ENCODE data around the gene SLC8B1.
"Not testable (repeated sequence)": the region's sequence is repeated elsewhere in the genome, so short reads cannot be mapped to it uniquely, and the experiment has no call there.

SLC8B1 gene

GRCh38 chr12:113358381-113359132 is 23.6 kb upstream of the SLC8B1 start, which contains the start of gene PLBD2:
PLBD2 (plus strand) TSS chr12:113358587; CDS start chr12:113358601, 14 bp downstream.
- DNase-seq (ENCODE audit: low read depth in 2 of 2) = peak; percentile 90 to 93

DNA sequence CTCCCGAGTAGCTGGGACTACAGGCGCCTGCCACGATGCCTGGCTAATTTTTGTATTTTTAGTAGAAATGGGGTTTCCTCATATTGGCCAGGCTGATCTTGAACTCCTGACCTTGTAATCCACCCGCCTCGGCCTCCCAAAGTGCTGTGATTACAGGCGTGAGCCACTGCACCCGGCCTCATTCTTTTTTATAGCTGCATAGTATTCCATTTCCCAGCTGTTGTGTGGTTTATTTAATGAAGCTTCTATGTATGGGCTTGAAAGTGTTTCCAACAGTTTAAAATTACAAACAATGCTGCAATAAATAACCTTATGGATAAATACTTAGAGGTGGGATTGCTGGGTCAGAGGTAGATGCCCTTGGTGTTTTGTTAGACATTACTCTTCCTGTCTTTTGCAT is 19.3 kb upstream of the SLC8B1 start:
- not testable (repeated sequence) for DNase-seq (ENCODE audit: low read depth in 2 of 2)

- DNase-seq (ENCODE audit: low read depth in 2 of 2) = no peak
Measured at GRCh38 chr12:113351089-113351488, 16.2 kb upstream of the SLC8B1 start.

GRCh38 chr12:113348849-113349536 is 14.1 kb upstream of the SLC8B1 start:
- DNase-seq (ENCODE audit: low read depth in 2 of 2) = no peak

GRCh38 chr12:113347892-113348291 is 13.0 kb upstream of the SLC8B1 start:
- DNase-seq (ENCODE audit: low read depth in 2 of 2) = no peak

DNA sequence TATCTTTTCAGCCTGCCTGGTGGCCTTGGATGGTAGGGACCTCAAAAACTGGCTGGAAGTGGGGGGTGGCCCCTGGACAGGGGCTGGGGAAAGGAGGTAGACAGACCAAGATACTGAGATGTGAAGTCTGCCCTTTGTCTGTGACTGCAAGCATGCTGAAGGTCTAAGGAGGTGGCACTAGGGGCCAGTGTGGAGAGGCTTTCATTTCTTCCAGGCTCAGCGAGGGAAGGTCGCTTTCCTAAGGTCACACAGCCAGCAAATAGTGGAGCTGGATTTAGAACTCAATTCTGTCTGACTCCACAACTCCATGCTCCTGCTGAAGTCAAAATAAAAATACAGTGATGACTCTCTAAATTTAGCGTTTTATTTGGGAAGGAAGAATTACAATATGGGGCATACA is 12.2 kb upstream of the SLC8B1 start:
- no peak for DNase-seq (ENCODE audit: low read depth in 2 of 2)

DNA sequence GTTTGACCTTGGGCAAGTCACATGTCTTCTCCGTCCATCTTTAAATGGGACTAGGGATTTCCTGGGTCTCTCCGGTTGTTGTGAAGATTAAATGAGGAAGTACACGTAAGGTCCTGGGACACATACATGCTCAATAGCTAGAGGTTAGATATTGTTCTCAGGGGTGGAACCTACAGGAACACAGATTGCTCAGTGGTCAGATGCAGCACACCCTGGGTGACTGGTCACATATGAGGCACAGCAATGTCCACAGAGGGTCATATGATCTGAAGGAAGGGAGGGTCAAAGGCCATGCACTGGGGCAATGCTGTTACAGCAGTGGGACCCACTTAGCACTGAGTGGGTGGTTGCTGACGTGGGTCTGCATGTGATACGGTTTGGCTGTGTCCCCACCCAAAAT is 11.4 kb upstream of the SLC8B1 start:
- no peak for DNase-seq (ENCODE audit: low read depth in 2 of 2)

GRCh38 chr12:113345318-113345717 is 10.4 kb upstream of the SLC8B1 start:
- no peak for DNase-seq (ENCODE audit: low read depth in 2 of 2)

DNA sequence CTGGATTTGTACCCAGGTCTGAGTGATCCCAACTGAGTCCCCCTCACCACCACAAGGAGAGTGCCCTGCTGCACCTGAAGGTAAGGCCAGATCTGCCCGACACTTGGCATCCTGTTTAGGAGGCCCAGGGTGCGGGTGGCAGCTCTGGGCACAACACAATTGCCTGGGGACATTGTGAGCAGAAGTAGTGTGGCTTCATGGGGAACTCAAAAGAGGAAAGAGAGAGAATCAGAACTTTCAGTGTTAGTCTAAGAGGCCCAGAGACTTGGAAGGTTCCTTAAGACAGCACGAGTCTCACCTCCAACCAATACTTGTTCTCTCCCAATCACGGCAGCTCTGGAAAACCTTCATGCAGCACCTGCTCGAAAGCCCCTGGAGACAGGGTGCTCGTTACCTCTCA is 6.6 kb upstream of the SLC8B1 start:
- DNase-seq (ENCODE audit: low read depth in 2 of 2) = no peak

GRCh38 chr12:113340061-113340460 is 5.2 kb upstream of the SLC8B1 start:
- no peak for DNase-seq (ENCODE audit: low read depth in 2 of 2)

- no peak for DNase-seq (ENCODE audit: low read depth in 2 of 2)
Measured at GRCh38 chr12:113339540-113339939, 4.6 kb upstream of the SLC8B1 start.

DNA sequence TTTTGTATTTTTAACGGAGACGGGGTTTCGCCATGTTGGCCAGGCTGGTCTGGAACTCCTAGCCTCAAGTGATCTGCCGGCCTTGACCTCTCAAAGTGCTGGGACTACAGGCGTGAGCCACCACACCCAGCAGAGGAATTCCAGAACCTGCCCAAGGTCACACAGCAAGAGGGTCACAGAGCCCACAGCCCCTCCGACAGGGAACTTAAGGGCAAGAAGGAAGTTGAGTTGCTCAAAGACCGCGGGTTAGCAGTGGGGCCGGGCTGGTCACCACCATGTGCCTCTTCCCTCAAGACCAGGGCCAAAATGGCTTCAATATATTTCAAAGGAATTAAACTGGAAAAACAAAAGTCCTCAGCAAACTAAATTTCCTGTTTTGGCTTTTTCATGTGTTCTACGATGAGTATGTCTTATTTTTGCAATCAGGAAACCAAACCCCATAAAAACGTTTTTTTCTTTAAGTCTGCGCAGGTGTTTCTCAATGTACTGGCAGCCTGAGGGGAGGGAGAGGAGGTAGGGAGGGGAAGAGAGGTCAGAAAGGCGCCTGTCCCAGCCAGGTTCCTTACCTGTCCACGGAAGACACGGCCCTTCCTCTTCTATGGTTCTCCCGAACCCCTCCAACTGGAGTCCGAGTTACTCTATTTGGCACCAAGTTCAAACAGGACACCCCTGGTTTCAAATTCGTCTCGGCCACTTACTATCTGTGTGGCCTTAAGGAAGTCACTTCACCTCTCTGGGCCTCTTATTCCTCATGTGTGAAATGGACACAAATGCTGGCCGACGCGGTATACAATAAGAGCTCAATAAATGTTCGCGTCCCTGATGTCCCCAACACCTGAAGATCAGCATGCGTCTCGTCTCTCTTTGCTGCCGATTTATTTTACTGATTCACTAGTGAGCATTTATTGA is 778 bp downstream of the SLC8B1 start:
- no peak for DNase-seq (ENCODE audit: low read depth in 2 of 2)

- no peak for DNase-seq (ENCODE audit: low read depth in 2 of 2)
Measured at GRCh38 chr12:113333418-113333750, 1.5 kb downstream of the SLC8B1 start.

DNA sequence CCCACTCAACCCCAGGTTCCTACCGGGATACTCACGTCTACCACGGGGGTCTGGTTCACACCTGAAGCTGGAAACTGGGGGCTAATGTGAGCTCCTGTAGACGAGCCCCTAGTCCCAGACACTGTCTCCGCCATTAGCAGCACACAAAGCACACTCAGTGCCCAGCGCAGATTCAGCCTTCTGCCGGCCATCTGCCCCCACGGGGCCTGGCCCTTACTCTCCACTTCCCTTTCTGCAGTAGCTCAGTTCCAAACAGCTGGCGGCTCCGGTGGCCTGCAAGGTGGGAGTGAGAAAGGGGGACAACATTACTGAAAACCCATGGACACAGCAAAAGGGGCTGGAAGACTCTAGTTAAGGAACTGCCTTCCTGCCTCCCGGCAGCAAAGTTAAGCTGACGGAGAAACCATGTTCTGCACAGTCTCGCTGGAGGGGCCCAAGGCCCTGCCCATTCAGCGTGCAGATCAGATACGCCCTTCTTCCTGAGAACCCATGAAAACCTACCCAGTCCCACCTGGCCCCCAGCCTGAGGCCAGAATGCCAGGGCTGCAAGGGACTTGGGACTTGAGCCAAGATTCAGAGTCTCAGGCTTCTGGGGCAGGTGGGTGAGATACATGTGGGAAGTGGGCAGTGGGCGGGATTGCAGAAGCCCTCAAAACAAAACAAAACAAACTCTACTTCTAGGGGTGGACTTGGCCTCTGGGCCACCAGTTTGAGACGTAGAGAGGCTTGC is 2.1 kb downstream of the SLC8B1 start:
- DNase-seq (ENCODE audit: low read depth in 2 of 2) = no peak

- no peak for DNase-seq (ENCODE audit: low read depth in 2 of 2)
Measured at GRCh38 chr12:113330505-113330904, 4.4 kb downstream of the SLC8B1 start.

- no peak for DNase-seq (ENCODE audit: low read depth in 2 of 2)
Measured at GRCh38 chr12:113329791-113330417, 5.0 kb downstream of the SLC8B1 start.

GRCh38 chr12:113329022-113329790 is 5.7 kb downstream of the SLC8B1 start:
- DNase-seq (ENCODE audit: low read depth in 2 of 2) = no peak

DNA sequence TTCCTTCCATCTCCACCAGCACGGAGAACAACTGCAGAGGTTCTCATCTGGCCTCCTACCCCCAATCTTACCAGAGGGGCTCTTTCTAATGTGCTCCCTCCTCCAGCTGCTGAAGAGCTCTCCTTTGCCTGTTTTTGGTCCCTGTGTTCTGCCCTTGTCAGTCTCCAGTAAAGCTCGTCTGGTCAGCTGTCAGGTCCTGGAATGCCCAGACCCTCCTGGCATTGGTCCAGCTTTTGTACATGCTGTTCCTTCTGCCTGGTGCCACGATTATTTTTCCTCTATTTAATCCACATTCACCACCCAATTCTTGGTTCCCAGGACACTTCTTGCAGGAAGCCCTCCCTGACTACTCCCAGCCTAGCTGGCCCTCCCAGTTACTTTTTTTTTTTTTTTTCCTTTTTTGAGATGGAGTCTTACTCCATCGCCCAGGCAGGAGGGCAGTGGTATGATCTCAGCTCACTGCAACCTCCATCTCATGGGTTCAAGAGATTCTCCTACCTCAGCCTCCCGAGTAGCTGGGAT is 6.5 kb downstream of the SLC8B1 start:
- no peak for DNase-seq (ENCODE audit: low read depth in 2 of 2)

DNA sequence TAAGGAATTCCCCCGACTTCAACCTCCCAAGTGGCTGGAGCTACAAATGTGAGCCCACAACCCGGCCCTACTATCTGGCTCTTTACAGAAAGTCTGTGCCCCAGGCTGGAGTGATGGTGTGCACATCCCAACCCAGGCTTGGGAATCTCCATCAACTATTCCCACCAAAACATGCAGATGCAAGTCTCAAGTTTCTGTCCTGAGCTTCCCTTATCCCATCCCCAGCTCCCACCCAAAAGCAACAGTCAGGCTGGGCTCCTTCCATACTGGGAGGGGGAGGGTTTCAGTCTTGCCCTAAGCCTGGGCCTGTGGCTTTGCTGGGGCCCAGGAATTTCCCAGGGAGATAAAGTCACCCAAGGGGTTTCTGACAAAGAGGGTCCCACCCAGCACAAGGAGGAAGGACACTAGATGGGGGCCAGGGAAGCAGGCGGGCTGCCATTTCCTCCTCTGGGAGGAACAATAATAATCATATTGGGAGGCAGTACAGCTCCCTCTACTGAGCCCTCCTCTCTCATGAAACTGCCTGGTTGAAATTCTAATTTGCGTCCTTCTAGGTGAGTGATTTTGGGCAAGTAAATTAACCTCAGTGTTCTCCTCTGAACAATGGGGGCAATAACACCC is 8.0 kb downstream of the SLC8B1 start:
- DNase-seq (ENCODE audit: low read depth in 2 of 2) = no peak

DNA sequence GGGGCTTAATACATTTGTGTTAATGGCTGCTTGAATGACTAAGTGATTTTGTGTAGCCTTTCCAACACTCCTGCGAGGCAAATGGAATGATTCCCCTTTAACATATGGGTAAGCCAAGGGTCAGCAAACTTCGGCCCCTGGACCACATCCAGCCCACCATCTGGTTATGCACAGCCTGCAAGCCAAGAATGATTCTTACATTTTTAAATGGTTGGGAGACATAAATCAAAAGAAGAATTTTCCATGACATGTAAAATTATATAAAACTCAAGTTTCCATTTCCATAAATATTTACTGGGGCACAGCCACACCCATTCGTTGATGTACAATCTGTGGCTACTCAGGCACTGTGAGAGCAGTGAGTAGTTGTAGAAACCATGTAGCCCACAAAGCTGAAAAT is 9.0 kb downstream of the SLC8B1 start:
- DNase-seq (ENCODE audit: low read depth in 2 of 2) = no peak
